H54 (cell line): ENCODE measurements around the gene FRMD1.

Experiments used
- DNase-seq: peaks from one replicate; pipeline ENCODE4 v3.0.0; 2011; ENCODE audit warnings: low spot score, mixed read lengths; ENCODE audit not compliant: insufficient read length
- FAIRE-seq: peaks from 3 replicates; lab custom pipeline; 2011; peaks lifted over from hg19 to GRCh38; lab: Jason Lieb, UNC
- POLR2A ChIP-seq: IDR thresholded peaks from 2 replicates; pipeline ENCODE4 v1.6.1; 2011; ENCODE audit warnings: low read depth, mild to moderate bottlenecking, low read length

FRMD1 gene

DNA sequence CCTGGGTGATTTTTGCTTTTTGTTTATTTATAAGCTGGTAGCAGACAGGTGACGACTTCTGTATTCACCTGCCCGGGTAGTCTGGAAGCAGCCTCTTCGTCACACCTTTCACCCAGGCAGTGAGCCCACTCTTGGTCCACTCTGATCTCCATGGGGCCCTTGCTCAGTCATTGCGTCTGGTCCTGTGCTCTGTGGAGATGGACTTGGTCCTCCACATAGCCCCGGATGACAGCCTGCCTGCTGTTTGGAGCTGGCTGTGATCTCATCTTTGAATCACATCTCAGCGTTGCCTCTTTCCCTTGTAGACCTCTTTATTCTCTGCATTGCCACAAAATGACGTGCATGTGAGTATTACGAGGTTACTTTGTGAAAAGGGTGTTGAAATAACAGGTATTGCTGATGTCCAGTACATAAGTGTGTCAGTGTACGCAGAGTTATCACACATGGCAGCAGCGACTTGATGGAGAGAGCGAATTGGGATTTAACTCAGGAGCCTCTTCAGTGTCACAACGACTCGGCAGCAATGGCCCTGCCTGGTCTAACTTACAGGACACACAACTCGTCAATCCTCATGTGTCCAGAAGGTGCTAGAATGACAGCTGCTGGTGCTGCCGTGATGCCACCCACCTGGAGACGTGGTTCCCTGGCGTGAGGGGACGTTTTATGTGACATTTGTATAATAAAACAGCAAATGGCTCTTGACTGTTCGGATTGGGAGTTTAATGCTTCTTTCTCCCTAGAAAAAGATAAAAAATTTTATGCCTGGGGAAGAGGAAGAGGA lies 24.2 kb upstream of the FRMD1 start:
- FAIRE-seq: no peak
- TF ChIP-seq POLR2A: no peak
- no peak for DNase-seq

GRCh38 chr6:168102315-168102985 lies 23.4 kb upstream of the FRMD1 start:
- DNase-seq (no peak), FAIRE-seq (no peak)
- no peak for TF ChIP-seq POLR2A

GRCh38 chr6:168101590-168102314 lies 22.7 kb upstream of the FRMD1 start:
- no peak for FAIRE-seq
- TF ChIP-seq POLR2A: no peak
- no peak for DNase-seq

GRCh38 chr6:168100803-168101589 lies 22.0 kb upstream of the FRMD1 start:
- no peak for TF ChIP-seq POLR2A
- FAIRE-seq: no peak

DNA sequence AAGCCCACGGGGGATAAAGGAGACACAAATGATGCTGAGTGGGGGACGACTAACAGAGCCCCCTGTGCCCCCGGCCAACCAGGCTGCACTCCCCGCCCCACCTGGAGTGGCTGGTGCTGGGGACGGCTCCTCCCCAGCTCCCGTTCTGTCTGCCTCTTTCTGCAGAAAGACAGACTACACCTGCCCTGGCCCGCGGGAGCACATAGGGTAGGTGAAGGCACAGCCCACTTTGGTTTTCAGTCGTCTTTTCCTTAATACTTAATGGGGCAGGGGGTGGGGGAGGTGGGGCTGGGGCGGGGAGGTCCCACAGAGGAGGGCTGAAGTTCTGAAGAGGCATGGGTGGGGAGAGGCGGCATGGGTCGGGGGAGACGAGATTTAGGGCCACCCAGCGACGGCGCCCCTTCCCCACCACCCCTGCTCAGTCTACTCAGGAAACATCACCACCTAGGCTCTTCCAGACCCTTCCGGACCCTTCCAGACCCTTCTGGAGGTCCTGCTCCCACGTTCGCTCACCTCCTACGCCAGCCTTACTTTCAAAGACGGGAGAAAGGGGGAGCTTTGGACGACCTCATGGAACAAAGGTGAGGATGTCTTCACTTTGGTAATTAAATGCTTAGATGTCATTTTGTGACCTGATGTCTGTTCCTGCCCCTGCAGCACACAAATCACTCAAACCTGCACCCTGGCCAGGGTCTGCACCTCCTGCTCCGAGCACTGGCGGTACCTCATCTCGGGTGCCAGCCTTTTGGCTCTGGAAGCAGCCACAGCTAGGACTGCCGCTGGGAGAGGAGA lies 21.2 kb upstream of the FRMD1 start:
- DNase-seq: no peak
- no peak for TF ChIP-seq POLR2A
- FAIRE-seq: no peak

More at GRCh38 chr6:168100803-168101589, 22.0 kb upstream of the FRMD1 start:
- DNase-seq: no peak

DNA sequence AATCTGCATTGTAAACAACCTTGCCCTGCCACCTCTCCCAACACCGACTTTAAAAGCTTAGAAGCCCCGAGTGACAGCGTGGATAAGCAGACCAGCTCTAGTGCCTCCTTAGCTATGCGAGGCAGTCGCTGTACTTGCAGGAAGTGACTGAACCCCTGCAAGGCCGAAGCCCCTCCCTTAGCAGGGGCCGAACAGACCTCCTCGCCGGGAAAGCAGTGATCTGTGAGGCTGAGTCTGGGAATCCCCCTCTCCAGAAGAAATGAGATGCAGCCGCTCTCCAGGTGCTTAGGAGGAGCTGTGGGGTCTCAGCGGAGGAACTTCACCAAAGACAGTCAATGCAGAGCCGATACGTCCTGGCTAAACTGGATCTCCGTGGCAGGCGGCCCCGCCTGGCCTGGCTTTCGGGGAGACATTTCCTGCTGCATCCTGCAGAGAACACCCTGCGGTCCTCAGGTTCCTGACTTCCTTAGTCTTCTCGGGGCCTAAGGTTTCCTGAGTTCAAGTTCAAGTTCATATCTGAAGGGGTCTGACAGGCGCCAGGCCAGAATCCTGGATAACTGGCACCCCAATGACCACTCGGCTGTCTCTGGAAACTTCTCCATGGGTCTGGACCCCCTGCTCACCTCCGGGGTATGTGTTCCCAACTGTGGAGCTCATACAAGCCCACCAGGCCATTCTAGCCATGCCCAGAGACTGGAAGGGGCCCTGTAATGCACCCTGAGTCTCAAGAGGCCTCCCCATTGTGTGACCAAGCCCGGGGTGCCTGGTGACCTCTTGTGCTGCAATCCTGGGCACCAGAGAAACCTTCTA lies 20.4 kb upstream of the FRMD1 start:
- no peak for DNase-seq
- FAIRE-seq: no peak
- TF ChIP-seq POLR2A: no peak

GRCh38 chr6:168098431-168098861 lies 19.4 kb upstream of the FRMD1 start:
- no peak for TF ChIP-seq POLR2A
- FAIRE-seq: no peak
- DNase-seq: no peak

DNA sequence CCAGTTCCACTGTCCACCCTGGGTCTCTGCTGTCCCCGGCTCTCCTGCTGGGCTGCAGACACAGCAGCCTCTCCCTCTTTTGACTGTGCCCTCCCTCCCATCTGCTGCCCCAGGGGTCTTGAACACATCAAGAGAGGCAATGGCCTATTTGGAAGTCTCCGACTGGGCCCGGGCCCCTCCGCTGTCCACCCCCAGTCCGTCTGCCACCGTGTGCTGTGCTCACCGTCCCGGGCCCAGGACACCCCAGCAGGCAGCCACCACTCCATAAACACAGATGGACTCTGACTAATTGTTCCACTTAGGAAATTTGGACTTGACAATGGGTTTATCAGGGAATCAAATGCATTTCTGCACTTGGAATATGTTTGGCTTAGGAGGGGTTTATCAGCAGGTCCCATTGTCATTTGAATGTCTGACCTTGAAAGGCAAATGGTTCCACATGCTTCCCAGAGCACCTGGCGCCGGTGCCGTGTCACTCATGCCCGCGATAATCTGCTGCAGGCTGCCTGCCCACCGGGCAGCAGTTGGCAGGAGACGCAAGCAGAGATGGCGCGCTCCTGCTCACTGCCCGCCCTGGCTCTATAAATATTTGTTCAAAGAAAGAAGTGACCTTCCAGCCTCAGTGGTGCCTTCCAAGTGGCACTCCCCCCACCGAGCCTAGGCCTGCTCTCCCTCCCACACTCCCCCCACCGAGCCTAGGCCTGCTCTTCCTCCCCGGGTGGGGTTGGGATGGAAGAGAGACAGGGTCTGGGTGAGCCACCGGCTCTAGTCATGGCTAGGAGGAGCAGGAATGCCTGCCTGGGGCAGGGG lies 18.8 kb upstream of the FRMD1 start:
- no peak for TF ChIP-seq POLR2A
- no peak for DNase-seq
- no peak for FAIRE-seq

DNA sequence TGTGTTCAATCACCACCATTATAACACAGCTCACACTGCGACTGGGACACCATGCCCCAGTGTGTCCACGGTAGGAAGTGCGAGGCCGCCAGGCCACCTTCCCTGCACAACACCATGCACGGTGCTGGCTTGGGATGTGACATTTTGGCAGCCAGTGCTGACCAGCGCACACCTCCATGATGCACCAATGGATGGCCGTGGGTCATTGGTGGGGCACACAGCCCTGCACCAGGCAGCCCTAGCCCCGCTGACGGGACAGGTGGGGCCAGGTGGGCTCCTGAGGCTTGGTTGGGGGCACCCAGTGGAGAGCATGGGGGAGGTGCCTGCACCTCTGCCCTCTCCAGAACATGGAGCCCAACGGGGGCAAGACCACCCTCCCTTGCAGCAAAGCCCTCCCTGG lies 18.2 kb upstream of the FRMD1 start:
- TF ChIP-seq POLR2A: no peak
- FAIRE-seq: no peak

DNA sequence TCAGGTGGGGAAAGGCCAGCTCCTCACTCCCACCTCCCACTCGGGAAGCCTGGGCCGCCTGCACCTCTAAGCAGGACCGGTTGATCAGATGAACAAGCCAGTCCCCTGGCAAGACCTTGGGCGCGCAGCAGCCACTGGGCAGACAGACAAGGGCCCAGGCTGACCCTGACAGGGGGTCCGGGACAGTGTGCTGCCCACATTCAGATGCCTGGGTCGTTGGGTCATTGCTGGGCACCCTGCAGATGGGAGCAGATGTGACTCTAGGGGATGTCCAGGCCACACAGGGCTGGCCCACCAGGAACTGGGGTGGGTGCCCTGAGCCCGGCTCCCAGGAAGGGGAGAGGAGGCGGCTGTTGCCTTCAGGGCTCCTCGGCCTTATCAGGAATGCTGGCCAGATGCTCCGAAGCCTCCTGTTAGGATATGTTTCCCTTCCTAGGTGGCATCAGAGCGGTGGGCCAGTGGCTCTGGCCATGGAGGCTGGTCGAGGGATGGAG lies 17.3 kb upstream of the FRMD1 start:
- FAIRE-seq (no peak), DNase-seq (no peak)
- TF ChIP-seq POLR2A: no peak

More for the DNA sequence above, 18.2 kb upstream of the FRMD1 start:
- DNase-seq: no peak

DNA sequence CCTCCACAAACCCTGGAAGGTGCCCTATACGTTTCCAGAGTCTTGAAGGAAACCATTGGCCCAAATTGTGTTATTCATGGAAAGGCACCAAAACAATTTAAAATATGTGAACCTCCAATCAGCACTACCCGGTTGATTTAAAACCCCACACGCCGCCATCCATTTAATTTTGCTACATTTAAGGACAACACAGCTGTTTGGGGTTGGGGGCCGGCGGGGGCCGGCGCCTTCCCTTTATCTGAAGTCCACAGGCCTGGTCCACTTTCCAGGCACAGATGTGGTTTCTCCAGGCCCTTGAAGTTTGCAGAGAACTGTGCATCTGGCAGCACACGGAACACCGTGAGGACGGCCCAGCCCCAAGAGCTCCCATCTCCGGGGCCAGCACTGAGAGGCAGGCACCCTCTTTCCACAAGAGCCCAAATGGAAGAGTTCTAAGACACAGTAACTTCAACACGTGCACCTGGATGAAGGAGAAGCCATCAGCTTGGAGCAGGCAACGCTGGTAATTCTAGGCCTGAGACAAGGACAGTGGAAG lies 16.8 kb upstream of the FRMD1 start:
- no peak for TF ChIP-seq POLR2A

More for the DNA sequence above, 16.8 kb upstream of the FRMD1 start:
- FAIRE-seq: no peak
- no peak for DNase-seq
